GM21367 (cell line): ENCODE measurements around the gene CNGA2.
"Not testable (repeated sequence)": the region's sequence is repeated elsewhere in the genome, so short reads cannot be mapped to it uniquely, and the experiment has no call there.

Experiments
- ATAC-seq: cut with Tn5 transposase; IDR thresholded peaks from one replicate; pipeline ENCODE4 v1.9.1; 2021; ENCODE audit not compliant: unreplicated experiment

CNGA2 gene

DNA sequence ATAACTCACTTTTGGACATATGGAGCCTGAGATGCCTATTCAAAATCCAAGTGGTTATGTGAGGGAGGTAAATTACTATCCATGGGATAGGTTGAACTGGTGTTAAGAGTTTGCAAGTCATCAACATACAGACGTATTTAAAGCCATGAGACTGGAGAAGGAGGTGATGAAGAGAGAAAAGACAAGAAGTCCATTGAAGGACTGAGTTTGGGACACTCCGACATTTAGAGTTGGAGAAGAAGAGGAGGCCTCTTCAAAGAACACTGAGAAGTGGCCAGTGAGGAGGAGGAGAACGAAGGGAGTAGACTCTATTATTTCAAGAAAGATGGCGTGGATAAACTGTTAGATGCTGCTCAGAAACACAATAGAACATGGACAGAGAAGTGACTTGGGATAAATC is at the start of gene CNGA2:
Gene CNGA2 (plus strand): TSS at position 301 of the 400 bp plus-strand sequence. CDS start 3,738 bp downstream, outside the sequence.
- ATAC-seq: no peak

DNA sequence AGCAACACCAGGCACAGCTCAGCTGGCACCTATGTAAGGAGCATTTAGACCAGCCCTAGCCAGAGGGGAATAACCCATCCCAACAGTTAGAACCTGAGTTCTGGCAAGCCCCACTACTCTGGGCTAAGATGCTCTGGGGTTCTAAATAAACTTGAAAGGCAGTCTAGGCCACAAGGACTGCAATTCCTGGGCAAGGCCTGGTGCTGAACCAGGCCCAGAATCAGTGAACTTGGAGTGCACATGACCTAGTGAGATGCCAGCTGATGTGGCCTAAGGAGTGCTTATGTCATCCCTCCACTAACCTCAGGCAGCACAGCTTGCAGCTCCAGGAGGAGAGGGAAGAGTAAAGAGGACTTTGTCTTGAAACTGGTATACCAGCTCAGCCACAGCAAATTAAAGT is 46.9 kb upstream of the CNGA2 start:
- ATAC-seq: no peak

DNA sequence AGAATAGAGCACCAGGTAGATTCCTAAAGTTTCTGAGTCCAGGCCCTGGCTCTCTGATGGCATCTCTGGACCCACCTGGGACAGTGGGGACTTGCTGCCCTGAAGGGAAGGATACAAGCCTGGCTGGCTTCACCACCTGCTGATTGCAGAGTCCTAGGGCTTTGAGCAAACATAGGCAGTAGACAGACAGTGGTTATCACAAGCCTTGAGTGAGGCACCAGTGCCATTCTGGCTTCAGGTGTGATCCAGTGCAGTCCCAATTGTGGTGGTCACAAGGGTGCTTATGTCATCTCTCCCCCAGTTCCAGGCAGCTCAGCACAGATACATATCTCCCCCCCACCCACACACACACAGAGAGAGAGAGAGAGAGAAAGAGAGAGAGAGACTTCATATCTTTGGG is 45.9 kb upstream of the CNGA2 start:
- ATAC-seq: no peak

DNA sequence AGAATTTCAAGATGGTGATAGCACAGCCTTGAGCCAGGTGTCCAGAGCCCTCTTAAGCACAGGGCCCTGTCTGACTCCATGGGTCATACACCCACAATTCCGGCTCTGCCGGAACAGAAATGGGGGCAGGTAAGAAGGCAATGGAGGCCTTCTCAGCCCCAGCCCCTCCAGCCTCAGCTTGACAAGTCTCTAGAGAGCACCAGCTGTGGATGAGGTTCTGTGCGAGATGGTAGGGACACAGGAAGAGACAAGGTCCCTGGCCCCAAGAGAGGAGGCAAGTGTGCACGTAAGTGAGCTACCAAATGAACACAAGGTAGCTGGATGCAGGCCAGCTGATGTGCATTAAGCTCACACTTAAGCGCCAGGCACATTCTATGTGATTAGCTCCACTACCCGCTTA is 41.7 kb upstream of the CNGA2 start:
- ATAC-seq: no peak

DNA sequence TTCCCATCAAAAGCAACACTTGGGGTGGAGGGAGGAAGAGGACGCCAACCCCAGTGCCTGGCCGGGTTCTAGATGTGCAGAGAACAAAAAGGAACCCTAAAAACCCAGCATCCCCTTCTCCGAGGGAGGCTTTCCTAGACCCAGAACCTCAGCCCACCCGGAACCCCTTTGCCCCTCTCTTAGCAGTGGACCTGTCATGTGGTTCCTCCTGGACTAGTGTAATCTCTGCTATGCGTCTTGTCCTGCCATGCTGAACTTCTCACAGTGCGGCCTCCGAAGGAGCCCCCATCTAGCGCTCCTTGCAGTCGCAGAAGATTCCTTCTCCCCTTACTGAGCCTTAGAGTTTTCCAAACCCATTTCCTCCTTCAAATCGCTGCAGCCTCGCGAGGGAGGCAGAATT is 40.4 kb upstream of the CNGA2 start:
- ATAC-seq: no peak

DNA sequence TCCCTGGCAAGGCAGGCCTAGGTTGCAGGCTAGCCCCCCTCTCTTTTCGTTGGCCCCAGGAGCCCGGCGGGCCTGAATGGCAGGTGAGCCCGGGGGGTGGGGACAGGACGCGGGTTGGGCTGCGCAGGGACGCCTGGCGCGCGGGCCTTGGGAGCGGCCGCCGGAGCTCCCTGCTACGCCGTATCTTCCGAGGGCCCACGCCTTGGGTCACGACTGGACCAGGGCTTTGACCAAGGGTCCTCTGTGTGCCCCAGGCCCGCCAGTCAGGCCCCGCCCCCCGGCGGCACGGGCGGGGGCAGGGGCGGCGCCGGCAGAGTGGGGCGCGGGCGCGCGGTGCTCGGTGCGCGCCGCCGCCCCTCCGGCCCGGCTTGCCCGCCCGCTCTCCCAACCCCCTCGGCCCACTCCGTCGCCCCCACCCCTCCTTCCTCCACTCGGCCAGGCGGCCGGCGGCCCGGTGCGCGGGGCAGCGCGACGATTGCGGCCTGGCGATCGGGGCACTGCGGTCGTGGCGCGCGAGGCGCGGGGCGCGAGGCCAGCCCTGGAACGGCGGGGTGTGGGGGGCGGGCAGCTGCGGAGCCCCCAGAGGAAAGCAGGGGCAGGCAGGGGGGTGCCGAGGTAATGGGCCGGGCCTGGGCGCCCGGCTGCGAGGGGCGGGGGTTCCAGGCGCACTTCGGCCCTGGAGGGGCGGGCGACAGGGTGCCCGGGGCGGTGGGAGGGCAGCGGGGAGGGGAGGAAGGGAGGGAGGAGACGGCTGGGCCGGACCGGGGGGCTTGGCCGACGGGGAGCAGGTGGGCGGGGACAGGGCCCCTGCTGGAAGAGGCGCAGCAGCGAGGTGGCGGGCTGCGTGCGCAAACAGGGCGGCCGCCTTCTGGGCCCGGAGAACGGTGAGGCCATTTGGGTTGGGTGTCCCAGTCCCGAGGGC is 39.6 kb upstream of the CNGA2 start, which contains the start of gene PRRG3:
Gene PRRG3 (plus strand): TSS at position 798 of the 922 bp plus-strand sequence. CDS start 3,357 bp downstream, outside the sequence.
- no peak for ATAC-seq

DNA sequence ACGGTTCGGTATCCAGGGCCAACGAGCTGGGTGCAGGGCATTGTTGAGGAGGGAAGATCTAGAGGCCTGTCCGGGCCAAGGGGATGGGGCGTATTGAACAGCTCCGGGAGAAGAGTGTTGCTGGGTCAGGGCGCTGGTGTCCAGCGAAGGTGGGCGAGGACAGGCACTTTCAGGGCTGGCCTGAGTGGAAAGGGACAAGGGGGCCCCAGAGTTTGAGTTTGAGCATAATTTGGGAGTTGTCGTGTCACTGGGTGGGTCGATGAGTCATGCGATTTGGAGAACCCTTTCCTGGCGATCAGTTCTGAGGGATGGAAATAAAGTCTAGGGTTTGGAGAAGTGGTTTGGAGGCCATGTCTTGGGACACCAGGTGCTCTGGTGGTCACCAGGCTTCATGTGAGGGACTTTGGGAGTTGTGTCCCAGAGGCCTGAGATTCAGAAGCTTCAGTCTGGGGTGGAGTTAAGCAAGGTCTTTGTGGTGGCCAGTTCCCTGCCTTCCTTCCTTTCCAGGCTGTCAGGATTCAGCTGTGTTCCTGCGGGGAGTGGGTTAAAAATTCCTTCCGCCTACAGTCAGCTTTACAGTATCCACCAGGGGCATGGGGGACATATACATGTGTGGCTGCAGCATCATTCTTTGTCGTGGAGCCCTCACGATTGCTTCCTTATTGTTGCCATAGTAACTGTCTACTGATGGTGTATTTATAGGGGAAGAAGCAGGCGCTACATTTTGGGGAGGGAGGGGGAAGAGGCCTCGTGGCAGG is 38.8 kb upstream of the CNGA2 start:
- ATAC-seq: no peak

DNA sequence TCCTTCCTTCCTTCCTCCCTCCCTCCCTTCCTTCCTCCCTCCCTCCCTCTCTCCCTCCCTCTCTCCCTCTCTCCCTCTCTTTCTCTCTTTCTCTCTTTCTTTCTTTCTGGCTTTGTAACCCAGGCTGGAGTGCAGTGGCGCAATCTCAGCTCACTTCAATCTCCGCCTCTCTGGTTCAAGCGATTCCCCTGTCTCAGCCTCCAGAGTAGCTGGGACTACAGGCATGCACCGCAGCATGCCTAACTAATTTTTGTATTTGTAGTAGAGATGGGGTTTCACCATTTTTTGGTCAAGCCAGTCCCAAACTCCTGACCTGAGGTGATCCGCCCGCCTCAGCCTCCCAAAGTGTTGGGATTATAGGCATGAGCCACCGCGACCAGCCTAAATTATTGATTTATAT is 37.5 kb upstream of the CNGA2 start:
- not testable (repeated sequence) for ATAC-seq

DNA sequence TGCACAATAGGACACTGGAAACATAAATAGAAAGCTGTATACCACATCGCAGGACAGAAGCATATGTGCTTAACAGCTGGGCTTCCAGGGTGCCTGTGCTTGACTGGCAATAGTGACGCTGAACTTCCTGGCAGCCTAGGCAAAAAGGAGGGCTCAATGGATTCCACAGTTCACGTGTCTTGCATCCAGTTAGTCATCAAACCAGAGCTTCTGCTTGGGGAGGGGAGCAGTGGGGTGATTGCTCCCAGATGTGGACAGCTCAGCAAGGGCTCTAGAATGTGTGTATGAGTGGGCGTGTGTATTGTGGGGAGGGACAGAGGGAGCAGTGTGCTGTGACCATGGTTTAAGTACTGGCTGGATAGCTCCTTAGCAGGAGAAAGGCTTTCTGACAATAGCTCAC is 37.0 kb upstream of the CNGA2 start:
- ATAC-seq: no peak

DNA sequence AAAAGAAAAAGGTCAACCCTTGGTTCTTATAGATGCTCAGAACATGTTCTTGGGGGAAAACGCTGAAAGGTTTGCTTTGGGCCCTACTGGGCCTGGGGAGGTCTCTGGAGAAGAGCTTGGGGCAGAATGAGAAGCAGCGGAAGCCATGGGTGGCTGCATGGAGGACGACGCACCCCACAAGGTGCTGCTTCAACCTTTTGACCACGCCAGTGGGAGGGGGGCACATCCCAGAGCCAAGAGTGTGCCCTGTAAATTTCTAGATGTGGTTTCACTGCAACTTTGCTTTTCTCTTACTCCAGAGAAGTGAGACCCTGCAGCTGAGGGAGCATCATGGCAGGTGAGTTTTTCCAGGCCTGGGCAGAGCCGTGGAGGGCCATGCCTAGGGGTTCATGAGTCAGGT is 36.1 kb upstream of the CNGA2 start:
- no peak for ATAC-seq

DNA sequence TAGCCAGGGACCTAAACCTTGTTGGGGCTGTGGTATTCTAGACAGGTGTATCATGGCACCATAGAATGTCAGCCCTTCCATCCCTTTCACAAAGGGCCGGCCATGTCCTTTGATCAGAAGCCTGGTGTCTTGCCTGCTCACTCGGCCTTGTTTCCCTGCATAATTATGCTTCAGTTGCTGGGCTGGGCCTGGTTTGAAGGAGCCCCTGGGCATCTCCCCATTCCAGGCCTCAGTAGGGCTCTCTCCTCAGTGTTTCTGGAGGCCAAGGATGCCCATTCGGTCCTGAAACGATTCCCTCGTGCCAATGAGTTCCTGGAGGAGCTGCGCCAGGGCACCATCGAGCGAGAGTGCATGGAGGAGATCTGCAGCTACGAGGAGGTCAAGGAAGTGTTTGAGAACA is 34.8 kb upstream of the CNGA2 start:
- no peak for ATAC-seq

DNA sequence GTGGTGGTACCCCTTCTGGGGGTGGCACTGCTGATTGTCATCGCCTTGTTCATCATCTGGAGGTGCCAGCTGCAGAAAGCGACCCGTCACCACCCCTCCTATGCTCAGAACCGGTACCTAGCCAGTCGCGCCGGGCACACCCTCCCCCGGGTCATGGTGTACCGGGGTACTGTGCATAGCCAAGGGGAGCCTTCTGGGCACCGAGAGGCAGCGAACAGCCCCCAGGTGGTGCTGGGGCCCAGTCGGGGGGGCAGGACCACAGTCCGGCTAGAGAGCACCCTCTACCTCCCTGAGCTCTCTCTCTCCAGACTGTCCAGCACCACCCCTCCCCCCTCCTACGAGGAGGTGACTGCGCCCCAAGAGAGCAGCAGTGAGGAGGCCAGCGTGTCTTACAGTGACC is 34.0 kb upstream of the CNGA2 start:
- ATAC-seq: no peak

DNA sequence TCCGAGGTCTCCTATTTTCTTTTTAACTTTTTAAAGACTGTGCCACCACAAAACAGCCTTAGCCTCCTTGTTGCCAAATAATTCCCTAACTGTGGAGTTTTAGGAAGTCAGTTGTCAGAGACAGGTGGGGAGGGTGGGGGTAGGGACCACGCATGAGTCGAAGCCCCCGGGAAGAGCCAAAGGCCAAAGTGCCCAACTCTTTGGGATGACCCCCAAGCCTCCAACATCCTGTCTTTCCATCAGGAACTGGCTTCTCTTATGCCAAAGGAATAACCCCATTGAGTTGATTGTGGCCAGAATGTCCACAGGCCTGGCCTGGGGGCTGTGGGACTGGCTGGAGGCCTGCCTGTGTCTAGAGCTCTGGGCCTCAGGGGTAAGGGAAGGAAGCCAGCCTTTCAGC is 33.5 kb upstream of the CNGA2 start:
- no peak for ATAC-seq

DNA sequence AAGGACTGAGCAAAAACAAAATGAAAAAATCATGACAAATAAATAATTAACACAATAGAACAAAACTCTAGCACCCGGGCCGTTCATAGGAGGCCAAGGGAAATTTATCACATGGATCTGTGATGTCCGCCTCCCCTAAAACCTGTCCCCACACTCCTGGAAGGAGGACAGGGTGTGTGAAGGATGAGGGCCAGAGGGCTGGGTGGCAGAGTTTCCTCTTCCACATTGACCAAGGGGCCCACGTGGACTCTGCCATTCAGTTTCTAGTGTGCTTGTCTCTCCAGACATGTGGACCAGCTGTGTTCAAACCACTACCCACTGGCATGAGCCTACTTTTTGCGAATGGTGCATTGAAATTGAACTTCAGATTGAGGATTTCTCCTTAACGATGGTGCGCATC is 33.0 kb upstream of the CNGA2 start:
- ATAC-seq: no peak

DNA sequence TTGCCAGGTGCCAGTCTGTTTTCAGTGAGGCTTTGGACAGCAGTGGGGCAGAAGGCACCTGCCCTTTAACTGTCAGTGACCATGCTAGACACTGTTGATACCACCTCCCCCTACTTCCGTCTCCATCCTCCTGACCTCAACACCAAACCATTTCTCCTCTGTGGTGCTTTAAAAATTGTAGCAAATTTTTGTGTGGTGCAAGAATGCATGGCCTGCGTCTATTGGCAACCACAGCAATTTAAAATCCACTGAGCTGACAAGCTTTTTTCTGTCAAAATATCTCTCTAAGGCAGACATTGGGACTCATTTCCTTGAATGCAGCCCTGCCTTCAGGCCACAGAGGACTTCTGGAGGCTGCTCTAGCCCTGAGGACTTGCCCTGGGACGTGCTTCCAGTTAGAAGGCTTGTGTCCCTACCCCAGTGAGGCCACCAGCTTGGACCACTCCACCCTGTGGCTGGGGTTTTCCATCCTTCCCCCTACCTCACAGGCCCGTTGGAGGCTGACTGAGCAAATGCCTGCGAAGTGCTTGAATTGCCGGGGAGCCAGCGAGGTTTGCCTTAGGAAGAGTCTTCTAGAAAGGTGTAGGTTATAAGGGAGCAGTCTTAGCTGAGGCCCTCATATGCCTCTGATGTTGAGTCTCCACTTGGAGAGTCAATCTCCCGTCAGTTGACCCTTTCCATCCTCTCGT is 32.4 kb upstream of the CNGA2 start:
- no peak for ATAC-seq

DNA sequence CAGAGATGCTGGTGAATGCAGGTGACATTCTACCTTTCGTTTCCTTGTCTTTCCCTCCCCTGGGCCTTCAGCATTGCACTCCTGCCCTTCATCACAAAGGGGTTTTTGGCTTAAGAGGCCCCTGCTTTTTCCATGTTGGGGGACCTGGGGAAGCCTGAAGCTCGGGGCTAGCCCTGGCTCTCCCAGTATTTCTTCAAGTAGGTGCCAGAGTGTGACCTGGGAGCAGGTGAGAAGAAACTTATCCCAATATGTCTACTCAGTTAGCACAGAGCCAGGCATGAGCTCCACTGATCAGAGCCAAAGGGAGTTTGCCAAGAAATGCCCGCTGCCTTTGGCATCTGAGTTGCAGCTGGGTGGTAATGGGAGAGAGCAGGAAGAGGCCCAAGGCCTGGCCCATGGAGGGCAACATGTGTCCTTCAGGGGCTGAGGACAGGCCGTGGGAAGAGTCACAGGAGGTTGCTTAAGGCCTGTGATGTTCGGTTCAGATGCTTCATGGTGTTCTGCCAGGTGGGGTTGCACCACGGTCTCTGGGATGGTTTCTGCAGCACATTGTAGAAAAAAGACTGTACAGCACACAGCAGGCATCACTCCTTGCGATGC is 31.7 kb upstream of the CNGA2 start:
- no peak for ATAC-seq

DNA sequence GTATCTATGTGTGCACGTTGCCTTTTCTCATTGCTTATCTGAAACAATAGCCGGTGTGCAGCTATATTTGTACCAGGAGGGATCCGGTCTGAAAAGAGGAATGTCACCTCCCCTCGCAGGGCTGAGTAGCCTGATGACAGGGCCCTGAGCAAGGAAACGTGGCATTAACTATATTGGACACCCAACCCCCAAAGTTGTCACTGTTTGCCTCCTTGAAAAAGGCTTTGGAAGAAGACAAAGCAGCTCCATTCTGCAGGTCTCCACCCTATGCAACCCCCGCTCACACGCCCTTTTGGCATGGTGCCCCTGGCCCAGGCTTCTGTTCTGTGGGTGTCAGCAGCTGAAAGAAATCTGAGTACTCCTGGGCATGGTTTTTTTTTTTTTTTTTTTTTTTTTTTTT is 31.1 kb upstream of the CNGA2 start:
- ATAC-seq: no peak

DNA sequence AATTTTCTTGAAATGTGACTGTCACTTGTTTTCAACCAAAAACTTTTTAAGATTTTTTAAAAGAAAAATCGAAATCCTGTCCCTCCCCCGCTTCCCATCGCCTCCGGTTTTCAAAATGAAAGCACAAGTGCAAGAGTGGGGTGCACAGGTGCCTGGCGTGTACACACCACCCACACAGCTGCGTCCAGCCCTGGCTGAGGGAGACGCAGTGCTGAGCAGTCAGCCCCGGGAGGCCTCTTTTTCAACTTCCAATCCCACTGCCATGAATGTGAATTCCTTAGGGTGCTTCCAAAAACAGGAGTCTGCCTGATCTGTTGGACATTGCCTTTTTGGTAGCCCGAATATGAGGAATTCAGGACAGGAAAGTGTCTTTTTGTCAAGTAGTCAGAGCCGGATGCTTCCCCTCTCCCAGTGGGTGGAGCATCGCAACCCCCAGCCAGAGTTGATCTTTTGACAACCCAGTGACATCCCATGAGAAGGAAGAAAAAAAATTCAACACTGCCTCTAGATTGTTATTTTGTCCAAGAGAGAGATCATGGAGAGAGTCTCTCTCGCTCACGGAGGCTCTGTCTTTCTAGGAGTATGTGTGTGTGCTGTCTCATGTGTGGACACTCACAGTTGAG is 30.4 kb upstream of the CNGA2 start:
- no peak for ATAC-seq

DNA sequence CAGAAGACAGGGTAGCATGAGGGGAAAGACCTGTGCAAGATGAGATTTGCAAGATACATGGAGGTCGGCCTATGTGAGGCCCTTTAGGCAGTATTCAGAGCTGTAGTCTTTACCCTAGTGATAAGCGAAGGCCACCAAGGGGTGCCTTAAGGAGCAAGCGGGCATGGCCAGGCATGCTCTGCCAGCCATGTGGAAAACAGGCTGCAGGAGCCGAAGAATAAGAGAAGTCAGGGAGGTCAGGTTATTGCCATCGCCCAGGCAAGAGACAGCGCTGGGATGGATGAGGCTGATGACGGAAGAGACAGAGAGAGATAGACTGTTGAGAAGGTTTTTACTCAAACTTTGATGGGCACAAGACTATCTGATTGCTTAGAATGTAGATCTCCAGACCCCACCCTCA is 25.7 kb upstream of the CNGA2 start:
- no peak for ATAC-seq

DNA sequence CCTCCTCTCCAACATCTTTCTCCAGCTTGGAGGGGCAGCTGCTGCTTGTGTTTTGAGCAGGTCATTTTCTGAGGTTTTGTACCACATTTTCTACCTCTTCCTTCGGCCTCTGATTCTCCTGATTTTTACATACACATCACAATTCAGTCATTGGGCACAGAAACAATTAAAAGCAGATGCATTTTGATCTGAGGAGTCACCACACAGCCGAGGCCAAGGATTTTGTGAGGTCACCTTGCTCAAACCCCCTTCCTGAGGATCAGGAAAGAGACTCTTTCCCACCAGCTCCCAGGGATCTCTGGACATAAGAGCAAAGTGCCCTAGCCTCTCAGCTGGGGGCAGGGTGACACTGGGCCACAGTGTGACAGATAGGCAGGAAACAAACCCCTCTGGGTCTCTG is 24.1 kb upstream of the CNGA2 start:
- ATAC-seq: no peak

DNA sequence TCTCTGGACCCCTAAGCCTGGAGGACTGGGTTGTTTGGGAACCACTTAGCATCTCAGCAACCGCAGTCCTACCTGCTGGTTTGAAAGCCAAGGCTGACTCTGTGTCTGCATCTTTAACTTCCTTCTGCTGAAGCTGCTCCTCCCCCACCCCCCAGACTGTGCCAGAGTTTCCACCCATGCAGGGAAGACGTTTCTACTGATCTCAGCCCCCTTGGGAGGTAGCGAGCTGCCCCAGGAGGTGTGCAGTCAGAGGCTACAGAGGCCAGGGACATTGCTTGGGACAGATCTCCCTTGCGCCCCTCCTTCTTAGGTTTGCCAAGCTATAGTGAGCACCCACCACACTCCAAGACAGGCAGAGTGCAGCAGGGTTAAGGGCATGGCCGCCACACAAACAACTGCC is 23.4 kb upstream of the CNGA2 start:
- ATAC-seq: no peak
